Measurements from ENCODE around the gene NEK4.

NEK4 gene

DNA sequence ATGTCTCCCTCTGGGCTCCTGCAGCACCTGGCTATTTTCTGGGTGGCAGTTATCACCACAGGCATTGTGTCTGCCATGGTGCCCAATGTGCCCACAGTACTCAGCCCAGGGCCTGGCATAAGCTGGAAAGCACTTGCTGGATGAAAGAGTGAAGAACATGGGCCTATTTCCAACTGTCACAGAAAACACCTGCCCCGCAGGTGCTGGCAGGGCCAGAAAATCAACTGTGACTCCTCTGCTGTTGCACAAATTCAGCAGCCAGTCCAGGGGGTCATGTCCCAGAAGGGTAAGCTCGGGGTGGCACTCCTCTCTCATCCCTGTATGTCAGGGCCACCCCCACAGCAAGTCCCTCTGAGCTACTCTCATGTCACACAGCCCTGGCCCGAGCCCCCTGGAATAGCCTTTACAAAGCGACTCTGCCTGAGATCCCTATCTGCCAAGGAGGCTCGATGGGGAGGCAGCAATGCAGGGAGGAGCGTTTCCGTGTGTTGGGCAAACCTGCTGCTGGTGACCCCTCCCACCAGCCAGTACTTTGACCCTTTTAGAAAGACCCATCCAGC, 40.8 kb upstream of the NEK4 start:
- DNase-seq (ENCODE audit: low read depth) = no peak
- TF ChIP-seq, protein P1, sequence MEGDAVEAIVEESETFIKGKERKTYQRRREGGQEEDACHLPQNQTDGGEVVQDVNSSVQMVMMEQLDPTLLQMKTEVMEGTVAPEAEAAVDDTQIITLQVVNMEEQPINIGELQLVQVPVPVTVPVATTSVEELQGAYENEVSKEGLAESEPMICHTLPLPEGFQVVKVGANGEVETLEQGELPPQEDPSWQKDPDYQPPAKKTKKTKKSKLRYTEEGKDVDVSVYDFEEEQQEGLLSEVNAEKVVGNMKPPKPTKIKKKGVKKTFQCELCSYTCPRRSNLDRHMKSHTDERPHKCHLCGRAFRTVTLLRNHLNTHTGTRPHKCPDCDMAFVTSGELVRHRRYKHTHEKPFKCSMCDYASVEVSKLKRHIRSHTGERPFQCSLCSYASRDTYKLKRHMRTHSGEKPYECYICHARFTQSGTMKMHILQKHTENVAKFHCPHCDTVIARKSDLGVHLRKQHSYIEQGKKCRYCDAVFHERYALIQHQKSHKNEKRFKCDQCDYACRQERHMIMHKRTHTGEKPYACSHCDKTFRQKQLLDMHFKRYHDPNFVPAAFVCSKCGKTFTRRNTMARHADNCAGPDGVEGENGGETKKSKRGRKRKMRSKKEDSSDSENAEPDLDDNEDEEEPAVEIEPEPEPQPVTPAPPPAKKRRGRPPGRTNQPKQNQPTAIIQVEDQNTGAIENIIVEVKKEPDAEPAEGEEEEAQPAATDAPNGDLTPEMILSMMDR (IDR thresholded peaks at IDR 0.05; ENCODE audit: low read length, missing control alignments) = no peak
- H3K4me3 ChIP-seq (replicated peaks; ENCODE audit: low read depth, low read length) = no peak overlapping the region

DNA sequence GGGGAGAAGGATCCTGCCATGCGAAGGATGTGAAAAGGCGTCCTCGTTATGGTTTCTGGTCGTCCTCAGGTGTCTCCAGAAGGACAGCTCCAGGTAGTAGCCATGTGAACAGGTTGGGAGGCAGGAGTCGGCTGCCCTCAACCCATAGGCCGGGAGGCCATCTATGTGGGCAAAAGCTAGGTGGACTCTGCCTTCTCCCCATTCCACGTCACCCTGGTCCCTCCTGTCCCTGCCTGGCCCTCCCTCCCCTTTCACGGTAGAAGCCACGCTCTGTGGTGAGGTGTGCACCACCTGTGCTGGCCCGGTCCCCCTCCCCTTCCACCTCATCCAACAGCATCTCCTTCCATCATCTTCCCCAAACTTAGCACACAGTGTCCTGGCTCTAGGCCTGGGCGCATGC, 40.2 kb upstream of the NEK4 start:
- DNase-seq (ENCODE audit: low read depth) = no peak
- no peak overlapping the region for H3K4me3 ChIP-seq (replicated peaks; ENCODE audit: low read depth, low read length)
- TF ChIP-seq, protein P1 (IDR thresholded peaks at IDR 0.05; ENCODE audit: low read length, missing control alignments) = no peak

- H3K4me3 ChIP-seq (replicated peaks; ENCODE audit: low read depth, low read length) = no peak overlapping the region
- TF ChIP-seq, protein P1 (IDR thresholded peaks at IDR 0.05; ENCODE audit: low read length, missing control alignments) = no peak
- DNase-seq (ENCODE audit: low read depth) = no peak
Measured at GRCh38 chr3:52809662-52810377, 39.1 kb upstream of the NEK4 start.

DNA sequence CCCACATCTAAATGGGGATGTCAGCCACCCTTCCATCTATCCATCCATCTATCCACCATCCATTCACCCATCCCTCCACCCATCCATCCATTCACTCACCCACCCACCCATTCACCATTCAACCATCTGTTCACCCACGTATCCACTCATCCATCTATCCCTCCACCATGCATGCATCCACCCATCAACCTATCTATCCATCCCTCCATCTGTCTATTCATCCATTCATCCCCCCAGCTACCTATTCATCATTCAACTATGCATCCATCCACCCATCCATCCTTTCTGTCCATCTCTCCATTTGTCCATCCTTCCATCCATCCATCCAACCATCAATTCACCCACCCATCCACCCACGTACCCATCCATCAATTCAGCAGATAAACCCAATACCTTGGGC, 38.4 kb upstream of the NEK4 start:
- TF ChIP-seq, protein P1 (IDR thresholded peaks at IDR 0.05; ENCODE audit: low read length, missing control alignments) = no peak
- no peak for DNase-seq (ENCODE audit: low read depth)
- no peak overlapping the region for H3K4me3 ChIP-seq (replicated peaks; ENCODE audit: low read depth, low read length)

GRCh38 chr3:52805270-52806039, 34.7 kb upstream of the NEK4 start:
- TF ChIP-seq, protein P1 (IDR thresholded peaks at IDR 0.05; ENCODE audit: low read length, missing control alignments) = no peak
- no peak overlapping the region for H3K4me3 ChIP-seq (replicated peaks; ENCODE audit: low read depth, low read length)
- no peak for DNase-seq (ENCODE audit: low read depth)

DNA sequence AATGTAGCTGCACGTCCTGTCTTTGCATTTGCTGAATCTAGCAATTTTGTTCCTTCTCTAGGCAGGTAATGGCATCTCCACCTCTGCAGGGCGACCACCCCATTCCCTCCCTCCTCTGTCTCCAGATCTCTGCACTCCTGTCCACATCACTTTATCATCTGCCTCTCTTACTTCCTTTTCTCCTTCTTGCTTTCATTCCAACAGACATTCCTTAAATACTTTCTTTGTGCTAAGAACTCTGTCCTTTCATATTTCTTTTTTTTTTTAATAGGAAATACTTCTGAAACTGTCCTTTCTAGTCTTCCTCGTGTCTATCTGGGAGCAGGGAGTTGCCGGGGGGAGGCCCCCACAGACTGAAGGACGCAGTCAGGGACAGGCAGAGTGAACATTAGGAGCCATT, 31.1 kb upstream of the NEK4 start:
- TF ChIP-seq, protein P1 (IDR thresholded peaks at IDR 0.05; ENCODE audit: low read length, missing control alignments) = no peak
- no peak for DNase-seq (ENCODE audit: low read depth)
- H3K4me3 ChIP-seq (replicated peaks; ENCODE audit: low read depth, low read length) = no peak overlapping the region
